HL-60/S4 treated with phorbol 12-myristate 13-acetate at 8.2 ng/mL for 4 days and 3 days (cell line): ENCODE measurements around the gene NUBP1.

Source experiments
- in situ Hi-C: fragments of 300-500 bp; cut with MboI; formaldehyde crosslinking; loops from 2 replicates; pipeline ENCODE4 v1.15.0; 2022; ENCODE audit warnings: low sequenced_read_pairs

The NUBP1 gene

GRCh38 chr16:10743610-10744369 lies at the start of gene NUBP1:
NUBP1 (plus strand) TSS chr16:10743842; CDS start chr16:10743864, 22 bp downstream.
- in situ Hi-C loops, result loop anchor here (10.0 kb wide), 1 partner anchor 171 kb away; no protein-coding TSS in a partner anchor

- in situ Hi-C loops, result no loop called here
These were observed 49.8 kb upstream of the NUBP1 start for GRCh38 chr16:10693889-10694288.

GRCh38 chr16:10694306-10694705 lies 49.3 kb upstream of the NUBP1 start:
- in situ Hi-C loops, result no loop called here

- in situ Hi-C loops, result no loop called here
These were observed 48.8 kb upstream of the NUBP1 start, which contains the start of gene TEKT5 for GRCh38 chr16:10694830-10695229. TEKT5 (minus strand) TSS chr16:10694930; CDS start chr16:10694873, 57 bp downstream.

GRCh38 chr16:10699756-10700155 lies 43.9 kb upstream of the NUBP1 start:
- in situ Hi-C loops, result no loop called here

- in situ Hi-C loops, result no loop called here
These were observed 34.7 kb upstream of the NUBP1 start for GRCh38 chr16:10708969-10709368.

- in situ Hi-C loops, result no loop called here
These were observed 15.4 kb upstream of the NUBP1 start for GRCh38 chr16:10728003-10728887.

- in situ Hi-C loops, result loop anchor here (10.0 kb wide), 1 partner anchor 215 kb away; no protein-coding TSS in a partner anchor
These were observed 14.3 kb upstream of the NUBP1 start for GRCh38 chr16:10729104-10730048.

GRCh38 chr16:10731790-10732189 lies 11.9 kb upstream of the NUBP1 start:
- in situ Hi-C loops, result loop anchor here (10.0 kb wide), 1 partner anchor 217 kb away; no protein-coding TSS in a partner anchor

- in situ Hi-C loops, result loop anchor here (10.0 kb wide), 1 partner anchor 222 kb away; no protein-coding TSS in a partner anchor
These were observed 6.5 kb upstream of the NUBP1 start for GRCh38 chr16:10737068-10737625.

- in situ Hi-C loops, result loop anchor here (10.0 kb wide), 1 partner anchor 224 kb away; no protein-coding TSS in a partner anchor
These were observed 5.2 kb upstream of the NUBP1 start for GRCh38 chr16:10738231-10739077.

GRCh38 chr16:10740000-10740844 lies 3.4 kb upstream of the NUBP1 start:
- in situ Hi-C loops, result loop anchor here (10.0 kb wide), 2 partner anchors 175 to 225 kb away; no protein-coding TSS in a partner anchor

- in situ Hi-C loops, result loop anchor here (10.0 kb wide), 1 partner anchor 174 kb away; no protein-coding TSS in a partner anchor
These were observed 2.8 kb upstream of the NUBP1 start for GRCh38 chr16:10740845-10741208.

GRCh38 chr16:10741249-10741648 lies 2.4 kb upstream of the NUBP1 start:
- in situ Hi-C loops, result loop anchor here (10.0 kb wide), 1 partner anchor 174 kb away; no protein-coding TSS in a partner anchor

- in situ Hi-C loops, result loop anchor here (10.0 kb wide), 1 partner anchor 173 kb away; no protein-coding TSS in a partner anchor
These were observed 1.8 kb upstream of the NUBP1 start for GRCh38 chr16:10741844-10742243.

GRCh38 chr16:10743227-10743609 lies 424 bp upstream of the NUBP1 start:
- in situ Hi-C loops, result loop anchor here (10.0 kb wide), 1 partner anchor 172 kb away; no protein-coding TSS in a partner anchor

- in situ Hi-C loops, result loop anchor here (10.0 kb wide), 1 partner anchor 170 kb away; no protein-coding TSS in a partner anchor
These were observed 858 bp downstream of the NUBP1 start for GRCh38 chr16:10744370-10745030.
